VCaP (cell line): Measurements from ENCODE around the gene ATP8B1.

ENCODE experiments used
- H3K27ac ChIP-seq: fragments of 450-650 bp; 2 replicates; pipeline ENCODE4 v1.5.1; 2017
- TF ChIP-seq, protein P1 (sequence below): fragments of 450-650 bp; conservative IDR thresholded peaks from 2 replicates; pipeline ENCODE4 v1.5.1; 2017; ENCODE audit warnings: mild to moderate bottlenecking, moderate library complexity

Gene ATP8B1

DNA sequence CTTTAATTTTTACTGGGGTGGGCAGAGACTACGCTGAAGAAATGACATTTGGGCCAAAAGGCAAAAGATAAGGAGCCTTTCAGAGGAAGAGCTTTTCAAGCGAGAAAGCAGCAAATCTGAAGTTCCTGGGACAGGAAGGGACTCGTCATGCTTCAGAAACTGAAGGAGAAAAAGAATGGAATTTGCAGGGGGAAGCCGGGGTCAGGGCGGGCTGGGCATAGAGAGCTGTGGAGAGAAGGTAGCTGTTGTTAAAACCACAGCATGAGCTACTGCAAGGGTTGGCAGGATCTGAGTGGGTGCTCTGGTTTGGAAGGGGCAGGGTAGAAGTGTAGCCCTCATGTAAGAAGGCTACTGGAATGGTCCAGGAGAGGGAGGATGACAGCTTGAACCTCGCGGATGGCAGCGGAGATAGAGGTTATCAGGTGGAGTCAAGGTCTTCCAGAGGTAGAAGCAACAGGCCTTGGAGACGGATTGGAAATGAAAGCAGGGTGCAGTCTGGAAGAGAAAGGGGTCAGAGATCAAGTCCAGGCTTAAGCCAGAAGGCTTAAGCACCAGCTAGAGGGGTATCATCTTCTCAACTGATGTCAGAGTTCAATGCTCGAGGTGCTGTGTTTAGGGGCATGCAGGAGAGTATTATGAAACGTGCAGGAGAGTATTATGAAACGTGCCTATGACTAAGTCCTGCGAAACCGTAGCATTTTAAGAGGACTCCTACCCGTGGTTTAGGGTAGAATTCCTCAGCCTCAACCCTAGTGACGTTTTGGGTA lies 18.9 kb downstream of the ATP8B1 start:
- no peak overlapping the region for H3K27ac ChIP-seq
- TF ChIP-seq, protein P1, sequence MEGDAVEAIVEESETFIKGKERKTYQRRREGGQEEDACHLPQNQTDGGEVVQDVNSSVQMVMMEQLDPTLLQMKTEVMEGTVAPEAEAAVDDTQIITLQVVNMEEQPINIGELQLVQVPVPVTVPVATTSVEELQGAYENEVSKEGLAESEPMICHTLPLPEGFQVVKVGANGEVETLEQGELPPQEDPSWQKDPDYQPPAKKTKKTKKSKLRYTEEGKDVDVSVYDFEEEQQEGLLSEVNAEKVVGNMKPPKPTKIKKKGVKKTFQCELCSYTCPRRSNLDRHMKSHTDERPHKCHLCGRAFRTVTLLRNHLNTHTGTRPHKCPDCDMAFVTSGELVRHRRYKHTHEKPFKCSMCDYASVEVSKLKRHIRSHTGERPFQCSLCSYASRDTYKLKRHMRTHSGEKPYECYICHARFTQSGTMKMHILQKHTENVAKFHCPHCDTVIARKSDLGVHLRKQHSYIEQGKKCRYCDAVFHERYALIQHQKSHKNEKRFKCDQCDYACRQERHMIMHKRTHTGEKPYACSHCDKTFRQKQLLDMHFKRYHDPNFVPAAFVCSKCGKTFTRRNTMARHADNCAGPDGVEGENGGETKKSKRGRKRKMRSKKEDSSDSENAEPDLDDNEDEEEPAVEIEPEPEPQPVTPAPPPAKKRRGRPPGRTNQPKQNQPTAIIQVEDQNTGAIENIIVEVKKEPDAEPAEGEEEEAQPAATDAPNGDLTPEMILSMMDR, result no peak

DNA sequence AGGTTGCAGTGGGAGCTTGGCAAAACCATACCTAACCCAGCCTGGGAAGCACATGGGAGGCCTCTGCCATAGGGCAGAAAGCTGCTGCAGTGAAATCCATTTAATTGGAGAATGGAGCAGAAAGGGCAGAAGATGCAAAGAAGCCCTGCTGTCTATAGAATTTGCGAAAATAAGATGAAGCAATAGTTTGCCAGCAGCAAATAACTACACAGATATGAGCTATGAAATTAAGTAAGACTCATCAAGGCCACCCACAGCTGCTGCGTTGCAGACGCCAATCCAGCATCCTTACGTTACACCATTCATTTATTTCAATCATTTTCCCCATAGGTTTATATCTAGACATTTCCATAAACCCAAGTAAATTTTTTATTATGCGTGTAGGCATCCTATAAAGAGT lies 21.1 kb downstream of the ATP8B1 start:
- TF ChIP-seq, protein P1, result no peak
- H3K27ac ChIP-seq, result no peak overlapping the region

GRCh38 chr18:57780706-57781347 lies 22.3 kb downstream of the ATP8B1 start:
- TF ChIP-seq, protein P1, result no peak
- H3K27ac ChIP-seq, result no peak overlapping the region

GRCh38 chr18:57780318-57780705 lies 22.8 kb downstream of the ATP8B1 start:
- TF ChIP-seq, protein P1, result no peak
- H3K27ac ChIP-seq, result no peak overlapping the region

DNA sequence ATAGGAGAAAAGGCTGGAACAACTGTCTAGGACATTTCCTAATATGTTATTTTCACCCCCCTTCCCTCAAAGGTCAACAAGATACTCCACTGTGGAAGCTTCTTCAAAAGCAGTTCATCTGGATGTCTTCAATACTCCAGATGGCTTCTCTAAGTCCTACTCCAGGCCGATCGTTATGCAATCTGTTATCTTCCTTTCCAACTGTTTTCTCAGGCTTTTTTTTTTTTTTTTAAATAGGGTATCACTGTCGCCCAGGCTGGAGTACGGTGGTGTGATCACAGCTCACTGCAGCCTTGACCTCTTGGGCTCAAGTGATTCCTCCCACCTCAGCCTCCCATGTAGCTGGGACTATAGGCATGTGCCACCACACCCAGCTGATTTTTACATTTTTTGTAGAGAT lies 26.3 kb downstream of the ATP8B1 start:
- TF ChIP-seq, protein P1, result no peak
- no peak overlapping the region for H3K27ac ChIP-seq

- TF ChIP-seq, protein P1, result no peak
- no peak overlapping the region for H3K27ac ChIP-seq
Measured at GRCh38 chr18:57776354-57776753, 26.8 kb downstream of the ATP8B1 start.

DNA sequence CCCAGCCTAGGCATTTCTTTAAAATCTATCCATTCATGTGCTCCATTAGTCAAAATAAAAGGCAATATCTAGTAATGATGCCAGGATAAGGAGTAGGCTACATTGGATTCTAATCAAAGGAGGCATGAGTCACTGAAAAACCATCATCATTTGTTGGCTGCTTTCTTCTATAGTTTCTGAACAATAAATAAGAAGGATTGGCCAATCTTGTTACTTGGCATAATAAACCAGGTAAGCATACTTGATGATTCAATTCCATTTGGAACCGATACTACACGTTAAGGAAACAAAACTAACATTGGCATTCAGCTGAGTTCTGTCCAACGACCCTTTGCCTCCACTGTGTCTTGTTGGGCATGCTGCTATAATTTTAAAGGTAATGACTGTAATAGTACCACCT lies 27.2 kb downstream of the ATP8B1 start:
- H3K27ac ChIP-seq, result no peak overlapping the region
- TF ChIP-seq, protein P1, result no peak
